ENCODE results near the gene DNAJC12.

DNA sequence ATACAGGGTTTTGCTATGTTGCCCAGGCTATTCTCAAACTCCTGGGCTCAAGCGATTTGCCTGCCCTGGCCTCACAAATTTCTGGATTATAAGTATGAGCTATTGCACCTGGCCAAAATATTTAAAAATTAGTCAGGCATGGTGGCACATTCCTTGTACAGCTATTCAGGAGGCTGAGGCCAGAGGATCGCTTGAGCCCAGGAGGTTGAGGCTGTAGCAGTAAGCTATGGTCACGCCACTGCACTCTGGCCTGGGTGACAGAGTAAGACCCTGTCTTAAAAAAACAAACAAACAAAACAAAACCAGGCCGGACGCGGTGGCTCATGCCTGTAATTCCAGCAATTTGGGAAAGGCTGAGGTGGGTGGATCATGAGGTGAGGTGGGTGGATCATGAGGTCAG is 32.0 kb upstream of the DNAJC12 start:
- TF ChIP-seq EP300 (IDR thresholded peaks at IDR 0.05; ENCODE audit: borderline replicate concordance) (no peak), TCF12 (IDR thresholded peaks at IDR 0.05; ENCODE audit: low read depth) (no peak), TAF1 (IDR thresholded peaks at IDR 0.05; ENCODE audit: low read depth) (no peak), ZBTB7A (IDR thresholded peaks at IDR 0.05; ENCODE audit: low read depth) (no peak)
- TF ChIP-seq, protein P1, sequence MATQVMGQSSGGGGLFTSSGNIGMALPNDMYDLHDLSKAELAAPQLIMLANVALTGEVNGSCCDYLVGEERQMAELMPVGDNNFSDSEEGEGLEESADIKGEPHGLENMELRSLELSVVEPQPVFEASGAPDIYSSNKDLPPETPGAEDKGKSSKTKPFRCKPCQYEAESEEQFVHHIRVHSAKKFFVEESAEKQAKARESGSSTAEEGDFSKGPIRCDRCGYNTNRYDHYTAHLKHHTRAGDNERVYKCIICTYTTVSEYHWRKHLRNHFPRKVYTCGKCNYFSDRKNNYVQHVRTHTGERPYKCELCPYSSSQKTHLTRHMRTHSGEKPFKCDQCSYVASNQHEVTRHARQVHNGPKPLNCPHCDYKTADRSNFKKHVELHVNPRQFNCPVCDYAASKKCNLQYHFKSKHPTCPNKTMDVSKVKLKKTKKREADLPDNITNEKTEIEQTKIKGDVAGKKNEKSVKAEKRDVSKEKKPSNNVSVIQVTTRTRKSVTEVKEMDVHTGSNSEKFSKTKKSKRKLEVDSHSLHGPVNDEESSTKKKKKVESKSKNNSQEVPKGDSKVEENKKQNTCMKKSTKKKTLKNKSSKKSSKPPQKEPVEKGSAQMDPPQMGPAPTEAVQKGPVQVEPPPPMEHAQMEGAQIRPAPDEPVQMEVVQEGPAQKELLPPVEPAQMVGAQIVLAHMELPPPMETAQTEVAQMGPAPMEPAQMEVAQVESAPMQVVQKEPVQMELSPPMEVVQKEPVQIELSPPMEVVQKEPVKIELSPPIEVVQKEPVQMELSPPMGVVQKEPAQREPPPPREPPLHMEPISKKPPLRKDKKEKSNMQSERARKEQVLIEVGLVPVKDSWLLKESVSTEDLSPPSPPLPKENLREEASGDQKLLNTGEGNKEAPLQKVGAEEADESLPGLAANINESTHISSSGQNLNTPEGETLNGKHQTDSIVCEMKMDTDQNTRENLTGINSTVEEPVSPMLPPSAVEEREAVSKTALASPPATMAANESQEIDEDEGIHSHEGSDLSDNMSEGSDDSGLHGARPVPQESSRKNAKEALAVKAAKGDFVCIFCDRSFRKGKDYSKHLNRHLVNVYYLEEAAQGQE (IDR thresholded peaks at IDR 0.05; ENCODE audit: low read depth), result no peak

Data from Ishikawa (cell line).